ENCODE results near the gene PLCD1. TPM values are rescaled to one million over a fixed set of nuclear protein-coding genes. Genes with fewer than 3 reads are reported as not detected.

Gene PLCD1
- total RNA-seq, 2 donors from 2014 or later = 7.9 to 12.2 TPM

GRCh38 chr3:37996785-37997301 lies 32.6 kb downstream of the PLCD1 start:
- no peak for TF ChIP-seq POLR2A (IDR thresholded peaks at IDR 0.05)
- TF ChIP-seq, protein P1, sequence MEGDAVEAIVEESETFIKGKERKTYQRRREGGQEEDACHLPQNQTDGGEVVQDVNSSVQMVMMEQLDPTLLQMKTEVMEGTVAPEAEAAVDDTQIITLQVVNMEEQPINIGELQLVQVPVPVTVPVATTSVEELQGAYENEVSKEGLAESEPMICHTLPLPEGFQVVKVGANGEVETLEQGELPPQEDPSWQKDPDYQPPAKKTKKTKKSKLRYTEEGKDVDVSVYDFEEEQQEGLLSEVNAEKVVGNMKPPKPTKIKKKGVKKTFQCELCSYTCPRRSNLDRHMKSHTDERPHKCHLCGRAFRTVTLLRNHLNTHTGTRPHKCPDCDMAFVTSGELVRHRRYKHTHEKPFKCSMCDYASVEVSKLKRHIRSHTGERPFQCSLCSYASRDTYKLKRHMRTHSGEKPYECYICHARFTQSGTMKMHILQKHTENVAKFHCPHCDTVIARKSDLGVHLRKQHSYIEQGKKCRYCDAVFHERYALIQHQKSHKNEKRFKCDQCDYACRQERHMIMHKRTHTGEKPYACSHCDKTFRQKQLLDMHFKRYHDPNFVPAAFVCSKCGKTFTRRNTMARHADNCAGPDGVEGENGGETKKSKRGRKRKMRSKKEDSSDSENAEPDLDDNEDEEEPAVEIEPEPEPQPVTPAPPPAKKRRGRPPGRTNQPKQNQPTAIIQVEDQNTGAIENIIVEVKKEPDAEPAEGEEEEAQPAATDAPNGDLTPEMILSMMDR (IDR thresholded peaks at IDR 0.05) = peak; percentile 75 to 95 (median 87)
- Histone ChIP-seq H3K9me3 (no peaks in the 10 kb centered on the region), H3K4me3 (no peak overlapping the region), H3K27ac (peak overlapping the region in 1 of 4 donors; percentile 4), H3K36me3 (replicated peaks in 1 of 2; ENCODE audit: insufficient read depth in 1 of 2, low read depth in 2 of 2) (no peaks in the 10 kb centered on the region), H3K4me1 (peaks cover 38% of the 10 kb centered on the region), H3K27me3 (no peaks in the 10 kb centered on the region)
- ATAC-seq = peak; percentile 58
- peak; percentile 79 to 88 (median 86) for DNase-seq
- intact Hi-C loops (cut with DNase I) = no loop called here
- WGBS, 2 donors = 25 to 45% methylated on average over 5 to 7 of the region's 7 CpGs

- intact Hi-C loops (cut with DNase I) = no loop called here
- 75 to 85% methylated on average over 9 to 10 of the region's 10 CpGs for WGBS, 2 donors
- H3K4me3 ChIP-seq = no peak overlapping the region
- no peak for TF ChIP-seq POLR2A (IDR thresholded peaks at IDR 0.05)
- TF ChIP-seq, protein P1 (IDR thresholded peaks at IDR 0.05) = peak in 2 of 7 experiments; percentile 9 to 12
- H3K27me3 ChIP-seq = no peaks in the 10 kb centered on the region
- no peaks in the 10 kb centered on the region for H3K9me3 ChIP-seq
- no peak overlapping the region for H3K27ac ChIP-seq
- DNase-seq (peak in 1 of 4 donors; percentile 10), ATAC-seq (no peak)
- peaks cover 29% of the 10 kb centered on the region for H3K4me1 ChIP-seq
- no peaks in the 10 kb centered on the region for H3K36me3 ChIP-seq (replicated peaks in 1 of 2; ENCODE audit: insufficient read depth in 1 of 2, low read depth in 2 of 2)
Measured at GRCh38 chr3:37995652-37996641, 33.5 kb downstream of the PLCD1 start.

- WGBS, 2 donors = 65 to 84% methylated on average over 2 of the region's 2 CpGs
- peaks cover 28% of the 10 kb centered on the region for H3K4me1 ChIP-seq
- H3K27ac ChIP-seq = peak overlapping the region in 2 of 4 donors; percentile 65 to 71
- no peaks in the 10 kb centered on the region for H3K27me3 ChIP-seq
- no peak for TF ChIP-seq POLR2A (IDR thresholded peaks at IDR 0.05)
- TF ChIP-seq, protein P1 (IDR thresholded peaks at IDR 0.05) = no peak
- no peaks in the 10 kb centered on the region for H3K36me3 ChIP-seq (replicated peaks in 1 of 2; ENCODE audit: insufficient read depth in 1 of 2, low read depth in 2 of 2)
- no peaks in the 10 kb centered on the region for H3K9me3 ChIP-seq
- intact Hi-C loops (cut with DNase I) = no loop called here
- DNase-seq = no peak
- no peak overlapping the region for H3K4me3 ChIP-seq
- ATAC-seq = no peak
Measured at GRCh38 chr3:37994639-37994972, 34.8 kb downstream of the PLCD1 start.

DNA sequence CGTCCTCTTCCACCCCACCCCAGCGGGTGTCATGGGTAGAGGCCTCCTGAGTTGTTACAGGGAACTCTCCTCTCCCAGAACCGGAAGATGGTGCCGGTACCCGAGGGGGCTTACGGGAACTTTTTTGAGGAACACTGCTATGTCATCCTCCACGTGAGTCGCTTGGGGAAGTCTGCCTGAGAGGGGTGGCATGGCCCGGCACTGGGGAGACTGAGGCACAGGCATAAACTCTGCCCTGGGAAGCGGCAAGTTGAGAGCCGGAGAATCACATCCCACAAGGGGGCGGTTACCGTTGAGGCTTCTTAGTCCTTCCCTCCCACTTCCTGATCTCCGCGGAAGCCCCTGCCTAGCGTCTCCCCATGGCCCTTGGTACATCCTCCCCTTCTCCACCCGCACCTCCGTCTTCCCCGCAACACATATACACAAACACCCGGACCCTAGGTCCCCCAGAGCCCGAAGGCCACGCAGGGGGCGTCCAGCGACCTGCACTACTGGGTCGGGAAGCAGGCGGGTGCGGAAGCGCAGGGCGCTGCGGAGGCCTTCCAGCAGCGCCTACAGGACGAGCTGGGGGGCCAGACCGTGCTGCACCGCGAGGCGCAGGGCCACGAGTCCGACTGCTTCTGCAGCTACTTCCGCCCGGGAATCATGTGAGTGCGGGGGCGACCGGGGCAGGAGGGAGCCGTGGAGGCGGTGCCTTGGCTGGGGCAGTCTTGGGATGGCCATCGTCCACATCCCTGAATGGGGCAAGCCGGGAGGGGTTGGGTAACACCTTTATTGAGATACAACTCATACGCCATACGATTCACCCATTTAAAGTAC lies 35.4 kb downstream of the PLCD1 start:
- DNase-seq (peak; percentile 42 to 74 (median 51)), ATAC-seq (no peak)
- Histone ChIP-seq H3K9me3 (no peaks in the 10 kb centered on the region), H3K27me3 (no peaks in the 10 kb centered on the region), H3K36me3 (replicated peaks in 1 of 2; ENCODE audit: insufficient read depth in 1 of 2, low read depth in 2 of 2) (no peaks in the 10 kb centered on the region), H3K27ac (peak overlapping the region in 3 of 4 donors; percentile 13 to 71 (median 65)), H3K4me3 (no peak overlapping the region), H3K4me1 (peaks cover 23% of the 10 kb centered on the region)
- 44 to 69% methylated on average over 37 to 43 of the region's 49 CpGs for WGBS, 2 donors
- intact Hi-C loops (cut with DNase I) = no loop called here
- TF ChIP-seq, protein P1 (IDR thresholded peaks at IDR 0.05) = no peak
- peak in 2 of 3 donors; percentile 49 to 61 for TF ChIP-seq POLR2A (IDR thresholded peaks at IDR 0.05)

Measured in body of pancreas (tissue), 4 donors.